OCI-LY3 (cell line): ENCODE results near the gene WDR26.

Experiments
- CTCF ChIP-seq: fragments of 200-600, 300-600 bp; sonication (generic); IDR thresholded peaks from 2 replicates; pipeline ENCODE4 v1.5.1; 2014; ENCODE audit warnings: antibody characterized with exemption, low read length, low read depth
- EZH2phosphoT487 ChIP-seq: fragments of 200-600 bp; shearing (Covaris generic); IDR thresholded peaks from 2 replicates; pipeline ENCODE4 v1.6.1; 2018; ENCODE audit warnings: antibody characterized with exemption, mixed run types, low read depth

- TF ChIP-seq CTCF: no peak
- no peak for TF ChIP-seq EZH2phosphoT487
Observed at GRCh38 chr1:224402472-224403036, 32.0 kb downstream of the WDR26 start.
